Erythroblast (primary cell): ENCODE results near the gene ENOX1.

Source experiments
- GATA1 ChIP-seq: IDR thresholded peaks from 2 replicates; pipeline ENCODE4 v1.6.1; 2011; ENCODE audit warnings: low read depth, mild to moderate bottlenecking, control low read depth, low read length, moderate library complexity
- POLR2A ChIP-seq: IDR thresholded peaks from 2 replicates; pipeline ENCODE4 v1.6.1; 2011; ENCODE audit warnings: mild to moderate bottlenecking, low read length

GRCh38 chr13:43374621-43375020, 412.2 kb downstream of the ENOX1 start:
- TF ChIP-seq POLR2A = no peak
- no peak for TF ChIP-seq GATA1
